Esophagus mucosa (tissue), 1 donor: ENCODE measurements around the gene CDAN1. TPM values are rescaled to one million over a fixed set of nuclear protein-coding genes. Genes with fewer than 3 reads are reported as not detected.

ENCODE experiments used
- ATAC-seq: fragments of 200-7000 bp; cut with Tn5 transposase; one replicate; pipeline ENCODE4 v1.9.1; 2020
- total RNA-seq: library from RNA; stranded (reverse); gene quantifications from one replicate; pipeline ENCODE4 v1.2.4, GENCODE V29; 2023
- donor health status: DM: yes; HTN: yes; CAD: no.

CDAN1 gene
- total RNA-seq, 1 donor from 2014 or later: 7.3 TPM

GRCh38 chr15:42707873-42708544 lies 28.9 kb downstream of the CDAN1 start:
- no peak for ATAC-seq

- ATAC-seq: peak; percentile 77
These were observed 29.9 kb downstream of the CDAN1 start for GRCh38 chr15:42707068-42707467.

- no peak for ATAC-seq
These were observed 31.6 kb downstream of the CDAN1 start for GRCh38 chr15:42705336-42705735.

GRCh38 chr15:42704492-42704926 lies 32.4 kb downstream of the CDAN1 start:
- ATAC-seq: peak; percentile 92

- ATAC-seq: no peak
These were observed 40.3 kb downstream of the CDAN1 start for GRCh38 chr15:42696626-42697025.

- ATAC-seq: no peak
These were observed 41.3 kb downstream of the CDAN1 start for GRCh38 chr15:42695527-42696071.

GRCh38 chr15:42694398-42694797 lies 42.5 kb downstream of the CDAN1 start:
- no peak for ATAC-seq

GRCh38 chr15:42693942-42694341 lies 43.0 kb downstream of the CDAN1 start:
- no peak for ATAC-seq

- ATAC-seq: no peak
These were observed 43.4 kb downstream of the CDAN1 start for GRCh38 chr15:42693496-42693895.

GRCh38 chr15:42692997-42693396 lies 43.9 kb downstream of the CDAN1 start:
- no peak for ATAC-seq

GRCh38 chr15:42692536-42692935 lies 44.4 kb downstream of the CDAN1 start:
- ATAC-seq: no peak

- ATAC-seq: no peak
These were observed 45.2 kb downstream of the CDAN1 start for GRCh38 chr15:42691770-42692169.

GRCh38 chr15:42691308-42691707 lies 45.6 kb downstream of the CDAN1 start:
- ATAC-seq: no peak

GRCh38 chr15:42688301-42688700 lies 48.6 kb downstream of the CDAN1 start:
- peak; percentile 76 for ATAC-seq

- no peak for ATAC-seq
These were observed 49.2 kb downstream of the CDAN1 start for GRCh38 chr15:42687740-42688139.

GRCh38 chr15:42686281-42686680 lies 50.6 kb downstream of the CDAN1 start:
- ATAC-seq: no peak

GRCh38 chr15:42681119-42681518 lies 55.8 kb downstream of the CDAN1 start:
- no peak for ATAC-seq

- ATAC-seq: peak; percentile 78
These were observed 56.8 kb downstream of the CDAN1 start for GRCh38 chr15:42680142-42680482.

GRCh38 chr15:42679285-42680141 lies 57.4 kb downstream of the CDAN1 start:
- ATAC-seq: peak; percentile 90

GRCh38 chr15:42675021-42675420 lies 61.9 kb downstream of the CDAN1 start:
- no peak for ATAC-seq

GRCh38 chr15:42674472-42674871 lies 62.5 kb downstream of the CDAN1 start:
- no peak for ATAC-seq
